Right lobe of liver (tissue), 4 donors: ENCODE data around the gene C5AR2.

Experiments
- CTCF ChIP-seq, 4 donors: fragments of 200-600 bp in 3 of 4; fragments of 450-650 bp in 1 of 4; IDR thresholded peaks; one replicate each; pipeline versions ENCODE4 v1.5.1 to v1.8.0; 2016 to 2022; ENCODE audit warnings: antibody characterized with exemption in 4 of 4, mild to moderate bottlenecking in 2 of 4
- POLR2A ChIP-seq: fragments of 450-650 bp; IDR thresholded peaks from one replicate; pipeline ENCODE4 v1.6.1; 2017; ENCODE audit warnings: antibody characterized with exemption, mild to moderate bottlenecking
- donor health status: DM: no; HTN: no; CAD: no.
- donor health status: DM: no; HTN: no; CAD: no.
- donor health status: DM: no; HTN: yes; CAD: no.

GRCh38 chr19:47374876-47375693 lies 43.1 kb downstream of the C5AR2 start:
- TF ChIP-seq CTCF (IDR thresholded peaks at IDR 0.05): no peak
- TF ChIP-seq POLR2A: no peak
